ENCODE results near the gene AURKA. TPM values are rescaled to one million over a fixed set of nuclear protein-coding genes. Genes with fewer than 3 reads are reported as not detected.

AURKA gene
- polyA plus RNA-seq, 1 of the 3 experiments (the other 2 are of a cell fraction) = 24.6 TPM

GRCh38 chr20:56430461-56430860 is 38.4 kb upstream of the AURKA start:
- Histone ChIP-seq H4K20me1 (ENCODE audit: insufficient read depth) (no peaks in the 10 kb centered on the region), H3K4me2 (no peak overlapping the region), H3K27me3 (ENCODE audit: insufficient read depth) (no peaks in the 10 kb centered on the region), H3K36me3 (replicated peaks in 1 of 2; ENCODE audit: control insufficient read depth in 1 of 2, insufficient read depth in 2 of 2, low read length in 1 of 2) (no peaks in the 10 kb centered on the region), H3K9ac (no peak overlapping the region), H3K27ac (ENCODE audit: low read depth in 2 of 2, low read length in 1 of 2) (no peak overlapping the region), H3K9me3 (no peaks in the 10 kb centered on the region), H3K9me2 (no peaks in the 10 kb centered on the region), H3F3A (replicated peaks; ENCODE audit: insufficient read depth) (no peaks in the 10 kb centered on the region), H3K4me3 (ENCODE audit: low read depth in 2 of 2, low read length in 1 of 2) (no peak overlapping the region), H3K79me2 (ENCODE audit: insufficient read depth) (no peaks in the 10 kb centered on the region), H2AFZ (ENCODE audit: low read depth) (no peak overlapping the region), H3K4me1 (ENCODE audit: control insufficient read depth in 1 of 2, insufficient read depth in 2 of 2, low read depth in 1 of 2, low read length in 1 of 2) (no peaks in the 10 kb centered on the region; a peak in 1 of 4 replicates)
- ChIA-PET CTCF (no interaction called here), POLR2A (no interaction called here)
- DNase-seq = no peak
- TF ChIP-seq SIN3A (IDR thresholded peaks at IDR 0.05; ENCODE audit: borderline replicate concordance, low read depth, low read length) (no peak), USF2 (IDR thresholded peaks at IDR 0.05; ENCODE audit: borderline replicate concordance, low read depth, low read length) (no peak), CHD2 (IDR thresholded peaks at IDR 0.05; ENCODE audit: low read length, partially characterized antibody) (no peak), REST (IDR thresholded peaks at IDR 0.05; ENCODE audit: low read depth, low read length) (no peak), TCF12 (IDR thresholded peaks at IDR 0.05) (no peak)
- 48% methylated on average over 4 of the region's 4 CpGs for WGBS (ENCODE audit: low lambda C conversion rate)

- Histone ChIP-seq H3K4me2 (no peak overlapping the region), H3K4me3 (ENCODE audit: low read depth in 2 of 2, low read length in 1 of 2) (no peak overlapping the region), H3K27ac (ENCODE audit: low read depth in 2 of 2, low read length in 1 of 2) (no peak overlapping the region), H4K20me1 (ENCODE audit: insufficient read depth) (no peaks in the 10 kb centered on the region), H3K9ac (no peak overlapping the region), H2AFZ (ENCODE audit: low read depth) (peak overlapping the region; percentile 83; the same call in 1 of the 2 replicates), H3K79me2 (ENCODE audit: insufficient read depth) (no peaks in the 10 kb centered on the region), H3K9me3 (no peaks in the 10 kb centered on the region), H3K36me3 (replicated peaks in 1 of 2; ENCODE audit: control insufficient read depth in 1 of 2, insufficient read depth in 2 of 2, low read length in 1 of 2) (no peaks in the 10 kb centered on the region), H3F3A (replicated peaks; ENCODE audit: insufficient read depth) (no peaks in the 10 kb centered on the region), H3K27me3 (ENCODE audit: insufficient read depth) (no peaks in the 10 kb centered on the region), H3K9me2 (no peaks in the 10 kb centered on the region), H3K4me1 (ENCODE audit: control insufficient read depth in 1 of 2, insufficient read depth in 2 of 2, low read depth in 1 of 2, low read length in 1 of 2) (no peaks in the 10 kb centered on the region; a peak in 1 of 4 replicates)
- DNase-seq = no peak
- ChIA-PET CTCF (no interaction called here), POLR2A (no interaction called here)
- WGBS (ENCODE audit: low lambda C conversion rate) = 66% methylated on average over 4 of the region's 4 CpGs
- TF ChIP-seq NRF1 (IDR thresholded peaks at IDR 0.05; ENCODE audit: low read depth, low read length) = no peak
- TF ChIP-seq YY1 (IDR thresholded peaks at IDR 0.05; ENCODE audit: low read depth) = no peak
- TF ChIP-seq ELF1 (IDR thresholded peaks at IDR 0.05) = no peak
- no peak for TF ChIP-seq ZBTB33 (IDR thresholded peaks at IDR 0.05; ENCODE audit: borderline replicate concordance, low read depth)
- TF ChIP-seq TEAD4 (IDR thresholded peaks at IDR 0.05; ENCODE audit: borderline replicate concordance, insufficient read depth) = no peak
- no peak for TF ChIP-seq MAX (IDR thresholded peaks at IDR 0.05; ENCODE audit: low read depth)
- no peak for TF ChIP-seq RAD21 (IDR thresholded peaks at IDR 0.05; ENCODE audit: low read length)
- no peak for TF ChIP-seq TCF12 (IDR thresholded peaks at IDR 0.05)
- TF ChIP-seq REST (IDR thresholded peaks at IDR 0.05; ENCODE audit: low read depth, low read length) = no peak
- no peak for TF ChIP-seq GATA2 (CRISPR knock-in tag; IDR thresholded peaks at IDR 0.05)
- no peak for TF ChIP-seq SIN3A (IDR thresholded peaks at IDR 0.05; ENCODE audit: borderline replicate concordance, low read depth, low read length)
- no peak for TF ChIP-seq RXRA (IDR thresholded peaks at IDR 0.05; ENCODE audit: borderline replicate concordance, low read depth)
- no peak for TF ChIP-seq POLR2AphosphoS5 (IDR thresholded peaks at IDR 0.05; ENCODE audit: low read depth, low read length)
- no peak for TF ChIP-seq RCOR1 (IDR thresholded peaks at IDR 0.05; ENCODE audit: low read length)
- TF ChIP-seq MXI1 (IDR thresholded peaks at IDR 0.05; ENCODE audit: low read depth, low read length) = no peak
- TF ChIP-seq FOSL2 (IDR thresholded peaks at IDR 0.05; ENCODE audit: borderline replicate concordance, low read depth) = no peak
- TF ChIP-seq CHD2 (IDR thresholded peaks at IDR 0.05; ENCODE audit: low read length, partially characterized antibody) = no peak
Observed at GRCh38 chr20:56429941-56430340, 37.9 kb upstream of the AURKA start.

All from SK-N-SH (cell line).